T-cell (primary cell): ENCODE measurements around the gene SPTBN1. TPM values are rescaled to one million over a fixed set of nuclear protein-coding genes. Genes with fewer than 3 reads are reported as not detected.

Source experiments
- ATAC-seq, 4 experiments: fragments of 200-7000 bp in 3 of 4; fragments of 150-1000 bp in 1 of 4; cut with Tn5 transposase; replicated peaks in 1 of 4; 1 replicate in 3 of 4; 2 replicates in 1 of 4; pipeline ENCODE4 v1.10.0; 2021; ENCODE audit warnings: moderate library complexity in 3 of 4, mild to moderate bottlenecking in 2 of 4, moderate number of reproducible peaks in 1 of 4
- CTCF ChIA-PET, 2 donors: fragments of 300-600 bp; sonication (Branson Sonifier 250); formaldehyde crosslinking; loops; one replicate each; lab custom pipeline; 2022; ENCODE audit warnings: antibody characterized with exemption in 2 of 2; lab: Charles Lee
- POLR2A ChIA-PET, 2 donors: fragments of 300-600 bp; sonication (Branson Sonifier 250); formaldehyde crosslinking; loops; one replicate each; lab custom pipeline; 2022; ENCODE audit warnings: antibody characterized with exemption in 2 of 2; lab: Charles Lee
- DNase-seq, 35 experiments: peaks; one replicate each; pipeline versions ENCODE4 v3.0.0 to v3.0.0-alpha.2; 2013 to 2023
- H3K27ac ChIP-seq: one replicate; pipeline ENCODE4 v1.5.1; 2013; ENCODE audit warnings: low read length
- H3K27me3 ChIP-seq, 2 experiments: replicated peaks in 1 of 2; 1 replicate in 1 of 2; 2 replicates in 1 of 2; pipeline versions ENCODE4 v1.6.1 to v1.7.0; 2013; ENCODE audit warnings: low read length in 1 of 2, mixed read lengths in 1 of 2; ENCODE audit not compliant: control insufficient read depth in 2 of 2, insufficient read depth in 2 of 2; ENCODE audit errors: extremely low read depth in 1 of 2
- H3K36me3 ChIP-seq, 2 donors: 1 replicate in 1 of 2; 2 replicates in 1 of 2; pipeline versions ENCODE4 v1.6.1 to v1.7.0; 2013; ENCODE audit warnings: low read length in 1 of 2; ENCODE audit not compliant: control insufficient read depth in 2 of 2, insufficient read depth in 1 of 2; ENCODE audit errors: extremely low read depth in 1 of 2
- H3K4me1 ChIP-seq, 2 experiments: 1 replicate in 1 of 2; 2 replicates in 1 of 2; pipeline versions ENCODE4 v1.6.1 to v1.7.0; 2013; ENCODE audit warnings: low read length in 2 of 2, mixed read lengths in 1 of 2; ENCODE audit not compliant: insufficient read depth in 2 of 2, control insufficient read depth in 1 of 2; ENCODE audit errors: extremely low read depth in 1 of 2
- H3K4me3 ChIP-seq, 2 donors: 1 replicate in 1 of 2; 2 replicates in 1 of 2; pipeline versions ENCODE4 v1.5.1 to v1.7.0; 2013; ENCODE audit warnings: mild to moderate bottlenecking in 2 of 2, low read length in 1 of 2, moderate library complexity in 1 of 2; ENCODE audit not compliant: control insufficient read depth in 1 of 2; ENCODE audit errors: extremely low read depth in 1 of 2
- H3K9me3 ChIP-seq: 2 replicates; pipeline ENCODE4 v1.7.0; 2013
- H3K27ac Mint-ChIP-seq, 2 donors: one replicate each; pipeline ENCODE4 v1.8.0; 2020 to 2021; ENCODE audit warnings: mild to moderate bottlenecking in 2 of 2, mixed read lengths in 2 of 2
- H3K27me3 Mint-ChIP-seq, 2 donors: one replicate each; pipeline ENCODE4 v1.8.0; 2021 to 2022; ENCODE audit warnings: mixed read lengths in 2 of 2
- H3K36me3 Mint-ChIP-seq: one replicate; pipeline ENCODE4 v1.8.0; 2021; ENCODE audit warnings: mixed read lengths
- H3K4me1 Mint-ChIP-seq, 3 donors: one replicate each; pipeline ENCODE4 v1.8.0; 2020 to 2022; ENCODE audit warnings: mixed read lengths in 3 of 3, mild to moderate bottlenecking in 1 of 3
- H3K4me3 Mint-ChIP-seq, 3 donors: one replicate each; pipeline ENCODE4 v1.8.0; 2020 to 2022; ENCODE audit warnings: mild to moderate bottlenecking in 3 of 3, mixed read lengths in 3 of 3, moderate library complexity in 3 of 3
- H3K9me3 Mint-ChIP-seq, 3 donors: one replicate each; pipeline ENCODE4 v1.8.0; 2020 to 2022; ENCODE audit warnings: mixed read lengths in 3 of 3
- WGBS: methylation state at CpG from one replicate; pipeline ENCODE4 v1.1.5; 2013; ENCODE audit warnings: missing lambda C conversion rate; ENCODE audit not compliant: insufficient coverage; 5-methylcytosine and 5-hydroxymethylcytosine counted together
- total RNA-seq, 35 experiments: library from RNA in 6 of 35; stranded (reverse) in 6 of 35; fragments of 120-200 nt in 1 of 35; gene quantifications; one replicate each; pipeline versions ENCODE4 v1.2.1 to v1.2.4 and lab custom pipeline; 2013 to 2026

Gene SPTBN1
- total RNA-seq, 5 donors from 2014 or later (not counting 1 experiment from before 2014, with no cell fraction given) = 129 to 222 (median 139) TPM

DNA sequence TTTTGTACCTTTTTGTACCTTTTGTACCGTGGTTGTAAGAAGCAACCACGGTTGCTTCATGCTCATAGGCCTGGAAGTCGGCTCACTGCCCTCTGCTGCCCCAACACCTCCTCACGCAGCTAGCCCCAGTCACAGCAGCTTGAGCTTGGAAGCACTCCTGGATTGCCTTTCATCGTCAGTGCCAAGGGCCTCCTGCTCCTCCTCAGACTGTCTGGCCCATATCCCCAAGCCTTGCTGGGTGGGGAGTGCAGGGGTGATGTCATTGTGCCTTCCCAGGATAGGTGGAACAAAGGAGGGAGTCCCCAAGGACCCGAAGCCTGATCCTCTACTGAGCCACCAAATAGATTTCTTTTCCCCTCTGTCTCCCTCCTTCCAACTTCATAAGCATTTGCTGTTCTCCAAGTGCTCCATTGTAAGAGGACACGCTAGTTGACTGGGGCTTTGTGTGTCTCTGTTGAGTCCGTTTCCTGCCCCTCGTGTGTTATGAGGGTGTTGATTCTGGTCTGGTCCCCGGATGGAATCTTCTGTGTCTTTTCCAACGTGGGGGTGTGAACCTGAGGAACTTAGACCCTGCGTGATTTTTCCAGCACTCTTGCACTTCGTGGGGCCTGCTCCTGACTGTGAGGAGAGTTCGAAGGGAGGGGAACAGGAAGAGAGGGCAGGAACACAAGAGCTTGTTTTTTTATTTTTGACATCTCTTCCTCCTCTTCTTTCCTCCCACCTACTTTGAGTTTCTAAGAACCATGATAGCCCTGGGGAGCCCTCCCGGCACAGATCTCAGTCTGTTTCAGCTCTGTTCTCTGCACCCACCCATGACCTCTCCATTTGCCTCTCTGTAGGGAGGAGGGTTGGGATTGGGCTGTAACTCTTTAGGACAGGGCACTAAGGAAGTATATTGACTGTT lies 140.1 kb downstream of the SPTBN1 start:
- peaks cover 34% of the 10 kb centered on the region for H3K36me3 Mint-ChIP-seq
- ATAC-seq (peak; percentile 49 to 64 (median 59)), DNase-seq (peak in 4 of 35 experiments; percentile 24 to 42 (median 26))
- Histone ChIP-seq H3K4me3 (peak overlapping the region in 1 of 2 donors; percentile 54), H3K4me1 (peaks cover 78 to 86% of the 10 kb centered on the region in 2 experiments), H3K27me3 (no peaks in the 10 kb centered on the region), H3K9me3 (no peaks in the 10 kb centered on the region), H3K27ac (peak overlapping the region; percentile 62), H3K36me3 (peaks cover 4 to 14% of the 10 kb centered on the region in 2 donors)
- CTCF ChIA-PET = interaction anchor here (0.6 to 2.2 kb wide), 7 partner anchors 9 to 579 kb away, joined by 3 to 15 read pairs (median 4); no protein-coding TSS in a partner anchor
- POLR2A ChIA-PET = interaction anchor here (0.5 to 1.2 kb wide), 3 partner anchors 12 to 37 kb away, joined by 3 to 9 read pairs (median 3); no protein-coding TSS in a partner anchor
- H3K9me3 Mint-ChIP-seq = no peaks in the 10 kb centered on the region
- 26% methylated on average over 7 of the region's 15 CpGs for WGBS
- H3K27me3 Mint-ChIP-seq = no peaks in the 10 kb centered on the region
- H3K27ac Mint-ChIP-seq = peak overlapping the region; percentile 99 to 100
- H3K4me3 Mint-ChIP-seq = peak overlapping the region; percentile 71 to 82 (median 78)
- peaks cover 89 to 100% (median 97%) of the 10 kb centered on the region in 3 donors for H3K4me1 Mint-ChIP-seq

DNA sequence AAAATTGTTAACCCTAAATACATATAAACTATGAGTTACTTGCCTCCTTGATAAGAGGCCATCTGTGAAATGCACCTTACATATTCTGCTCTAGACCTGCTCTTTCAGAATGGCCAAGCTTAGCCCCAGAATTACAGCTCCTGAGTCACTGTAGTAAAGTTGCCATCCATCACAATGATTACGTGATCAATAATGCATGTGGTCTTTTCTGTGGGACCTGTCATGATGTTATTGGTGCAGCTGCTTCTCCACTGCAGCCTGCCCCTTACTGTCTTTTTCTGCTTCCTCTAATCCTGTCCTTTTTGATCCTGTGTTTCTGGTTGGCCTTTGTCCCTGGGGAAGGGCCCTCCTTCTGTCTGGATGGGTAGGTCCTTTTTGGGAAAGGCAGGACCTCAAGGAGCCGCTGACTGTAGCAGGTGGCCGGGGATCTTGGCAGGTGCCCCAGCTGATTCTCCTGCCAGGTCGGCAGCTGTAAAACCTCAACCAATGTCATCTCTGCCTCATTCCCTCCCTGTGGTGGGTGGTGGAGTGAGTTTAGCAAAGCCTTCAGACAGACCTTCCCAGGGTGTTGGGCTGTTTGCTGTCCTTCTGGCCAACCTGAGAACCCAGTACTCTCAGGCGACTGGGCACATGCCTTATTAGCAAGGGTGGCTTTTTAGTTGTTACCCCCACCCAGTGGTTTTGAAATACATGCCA lies 141.2 kb downstream of the SPTBN1 start:
- H3K27me3 ChIP-seq = no peaks in the 10 kb centered on the region
- POLR2A ChIA-PET = interaction anchor here (0.6 to 1.4 kb wide), 12 partner anchors 10 to 628 kb away, joined by 3 to 9 read pairs (median 5); no protein-coding TSS in a partner anchor
- Mint-ChIP-seq H3K9me3 (no peaks in the 10 kb centered on the region), H3K4me3 (peak overlapping the region; percentile 71 to 82 (median 78)), H3K27ac (peak overlapping the region; percentile 99 to 100), H3K4me1 (peaks cover 93 to 100% (median 98%) of the 10 kb centered on the region in 3 donors), H3K27me3 (no peaks in the 10 kb centered on the region), H3K36me3 (peaks cover 35% of the 10 kb centered on the region)
- peak in 5 of 35 experiments; percentile 14 to 44 (median 25) for DNase-seq
- peaks cover 81 to 89% of the 10 kb centered on the region in 2 experiments for H3K4me1 ChIP-seq
- peaks cover 4 to 14% of the 10 kb centered on the region in 2 donors for H3K36me3 ChIP-seq
- ATAC-seq = peak in 2 of 4 experiments; percentile 28 to 45
- peak overlapping the region; percentile 62 for H3K27ac ChIP-seq
- peak overlapping the region in 1 of 2 donors; percentile 25 for H3K4me3 ChIP-seq
- CTCF ChIA-PET = interaction anchor here (0.5 to 2.2 kb wide), 15 partner anchors 8 to 628 kb away, joined by 3 to 15 read pairs (median 4); no protein-coding TSS in a partner anchor
- WGBS = 40% methylated on average over 2 of the region's 5 CpGs
- H3K9me3 ChIP-seq = no peaks in the 10 kb centered on the region

DNA sequence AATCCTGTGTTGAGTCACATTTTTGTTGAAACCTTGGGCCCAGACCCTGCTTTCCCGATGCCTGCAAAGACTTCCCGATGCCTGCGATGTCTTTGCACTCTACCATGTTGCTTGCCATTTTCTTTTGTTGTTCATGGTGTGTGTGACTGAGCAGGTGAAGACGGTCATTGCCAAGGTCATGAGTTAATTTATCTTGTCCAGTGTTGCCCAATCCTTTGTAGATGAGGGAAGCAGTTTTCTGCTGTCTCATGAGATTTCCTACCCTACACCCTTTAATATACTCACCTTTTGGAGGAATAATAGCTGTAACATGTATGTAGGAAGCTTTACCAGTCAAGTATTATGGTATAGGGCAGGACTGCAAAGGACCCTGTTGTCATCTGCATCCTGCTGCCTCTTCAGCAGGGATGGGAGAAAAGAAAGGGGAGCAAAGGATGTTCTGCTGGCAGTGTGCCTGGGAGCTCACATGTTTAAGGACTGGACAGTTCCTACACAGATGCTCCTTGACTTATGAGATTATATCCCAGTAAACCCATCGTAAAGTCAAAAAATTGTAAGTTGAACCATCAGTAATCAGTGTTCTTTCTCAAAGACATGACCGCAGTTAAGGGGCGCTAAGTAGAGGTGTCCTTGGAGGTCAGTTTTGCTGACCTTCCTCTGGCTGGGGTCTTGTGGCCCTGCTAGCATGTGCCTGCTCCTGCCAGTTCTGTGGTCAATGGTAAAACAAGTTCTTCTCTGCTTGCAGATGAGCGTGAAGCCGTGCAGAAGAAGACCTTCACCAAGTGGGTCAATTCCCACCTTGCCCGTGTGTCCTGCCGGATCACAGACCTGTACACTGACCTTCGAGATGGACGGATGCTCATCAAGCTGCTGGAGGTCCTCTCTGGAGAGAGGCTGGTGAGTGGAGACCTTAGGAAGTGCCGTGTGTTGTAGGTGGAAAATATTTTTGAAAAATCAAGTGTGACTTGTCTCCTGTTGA lies 142.5 kb downstream of the SPTBN1 start:
- WGBS = 100% methylated on average over 10 of the region's 14 CpGs
- H3K27ac ChIP-seq = no peak overlapping the region
- H3K27ac Mint-ChIP-seq = peak overlapping the region; percentile 99 to 100
- POLR2A ChIA-PET = interaction anchor here (0.7 to 1.4 kb wide), 4 partner anchors 17 to 75 kb away, joined by 3 to 8 read pairs (median 4); no protein-coding TSS in a partner anchor
- peaks cover 4 to 14% of the 10 kb centered on the region in 2 donors for H3K36me3 ChIP-seq
- no peak for DNase-seq
- no peaks in the 10 kb centered on the region for H3K9me3 Mint-ChIP-seq
- no peaks in the 10 kb centered on the region for H3K9me3 ChIP-seq
- peaks cover 34% of the 10 kb centered on the region for H3K36me3 Mint-ChIP-seq
- H3K4me1 ChIP-seq = peaks cover 85 to 88% of the 10 kb centered on the region in 2 experiments
- ATAC-seq = no peak
- no peak overlapping the region for H3K4me3 ChIP-seq
- H3K4me1 Mint-ChIP-seq = peaks cover 93 to 100% (median 98%) of the 10 kb centered on the region in 3 donors
- H3K4me3 Mint-ChIP-seq = peak overlapping the region in 2 of 3 donors; percentile 13 to 82
- no peaks in the 10 kb centered on the region for H3K27me3 Mint-ChIP-seq
- CTCF ChIA-PET = interaction anchor here (0.6 to 2.2 kb wide), 8 partner anchors 22 to 492 kb away, joined by 3 to 15 read pairs (median 4); no protein-coding TSS in a partner anchor
- H3K27me3 ChIP-seq = no peaks in the 10 kb centered on the region

DNA sequence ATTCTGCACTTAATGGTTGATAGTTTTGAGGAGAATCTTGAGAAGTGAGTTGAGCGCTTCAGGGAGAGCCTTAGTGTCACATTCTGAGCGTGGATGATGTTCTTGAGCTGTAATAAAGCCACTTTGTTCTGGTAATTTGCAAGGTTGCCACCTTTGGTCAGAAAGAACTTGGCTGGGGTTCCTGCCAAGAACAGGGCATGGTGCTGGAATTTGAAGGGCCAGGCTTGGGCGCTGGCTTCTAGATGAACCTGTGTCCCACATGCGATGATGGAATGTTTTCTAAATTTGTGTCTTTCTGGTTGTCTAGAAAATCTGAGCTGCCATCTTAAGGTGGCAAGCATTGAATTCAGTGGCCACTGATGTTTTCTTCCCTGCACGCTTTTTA lies 143.2 kb downstream of the SPTBN1 start:
- Histone ChIP-seq H3K36me3 (peaks cover 4 to 14% of the 10 kb centered on the region in 2 donors), H3K4me1 (peaks cover 87 to 90% of the 10 kb centered on the region in 2 experiments), H3K27ac (no peak overlapping the region), H3K4me3 (no peak overlapping the region), H3K9me3 (no peaks in the 10 kb centered on the region), H3K27me3 (no peaks in the 10 kb centered on the region)
- Mint-ChIP-seq H3K4me3 (peak overlapping the region in 2 of 3 donors; percentile 13 to 82), H3K36me3 (peaks cover 34% of the 10 kb centered on the region), H3K27me3 (no peaks in the 10 kb centered on the region), H3K9me3 (no peaks in the 10 kb centered on the region), H3K4me1 (peaks cover 95 to 100% (median 100%) of the 10 kb centered on the region in 3 donors), H3K27ac (peak overlapping the region; percentile 99 to 100)
- CTCF ChIA-PET = interaction anchor here in 1 of 2 donors (1.1 to 1.3 kb wide), 2 partner anchors 15 to 77 kb away, joined by 3 to 5 read pairs; no protein-coding TSS in a partner anchor
- no peak for ATAC-seq
- POLR2A ChIA-PET = interaction anchor here (0.6 to 1.3 kb wide), 3 partner anchors 10 to 76 kb away, joined by 3 read pairs; no protein-coding TSS in a partner anchor
- WGBS = 99% methylated on average over 5 of the region's 5 CpGs
- no peak for DNase-seq

DNA sequence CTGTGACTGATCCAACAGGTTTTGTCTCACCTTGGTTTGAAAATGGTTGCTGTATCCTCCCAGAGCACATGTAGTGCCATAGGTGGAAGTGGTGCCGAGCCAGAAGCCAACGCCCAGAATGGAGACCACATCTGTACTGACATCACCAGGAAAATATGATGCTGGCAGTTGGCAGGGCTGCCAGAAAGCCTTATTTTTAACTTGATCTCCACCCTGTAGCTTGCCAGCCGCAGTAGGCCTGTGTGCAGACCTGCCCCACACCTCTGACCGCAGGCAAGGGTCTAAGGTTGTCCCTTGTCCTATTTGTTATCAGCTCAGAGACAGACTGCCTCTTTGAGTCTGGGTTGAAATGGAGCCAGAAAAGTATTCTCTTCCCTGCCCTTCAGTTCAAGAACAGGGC lies 143.8 kb downstream of the SPTBN1 start:
- DNase-seq = peak in 6 of 35 experiments; percentile 13 to 33 (median 27)
- no peaks in the 10 kb centered on the region for H3K9me3 ChIP-seq
- peaks cover 4 to 14% of the 10 kb centered on the region in 2 donors for H3K36me3 ChIP-seq
- peak overlapping the region; percentile 75 to 100 for H3K27ac Mint-ChIP-seq
- CTCF ChIA-PET = interaction anchor here (0.6 to 1.3 kb wide), 6 partner anchors 10 to 83 kb away, joined by 3 to 5 read pairs (median 3); no protein-coding TSS in a partner anchor
- peaks cover 92 to 93% of the 10 kb centered on the region in 2 experiments for H3K4me1 ChIP-seq
- H3K4me1 Mint-ChIP-seq = peaks cover 99 to 100% (median 100%) of the 10 kb centered on the region in 3 donors
- ATAC-seq = peak in 1 of 4 experiments; percentile 57
- no peaks in the 10 kb centered on the region for H3K27me3 ChIP-seq
- POLR2A ChIA-PET = interaction anchor here (0.6 to 1.4 kb wide), 6 partner anchors 9 to 77 kb away, joined by 3 to 6 read pairs (median 3); no protein-coding TSS in a partner anchor
- 73% methylated on average over 2 of the region's 4 CpGs for WGBS
- no peaks in the 10 kb centered on the region for H3K27me3 Mint-ChIP-seq
- no peak overlapping the region for H3K27ac ChIP-seq
- peak overlapping the region in 2 of 3 donors; percentile 10 to 82 for H3K4me3 Mint-ChIP-seq
- peaks cover 34% of the 10 kb centered on the region for H3K36me3 Mint-ChIP-seq
- H3K4me3 ChIP-seq = peak overlapping the region in 1 of 2 donors; percentile 5
- H3K9me3 Mint-ChIP-seq = no peaks in the 10 kb centered on the region
